CD1c-positive myeloid dendritic cell (primary cell): ENCODE measurements around the gene MAP7D2.
"Not testable (repeated sequence)": the region's sequence is repeated elsewhere in the genome, so short reads cannot be mapped to it uniquely, and the experiment has no call there.

Source experiments
- DNase-seq: peaks from one replicate; pipeline ENCODE4 v3.0.0-alpha.2; 2016; ENCODE audit errors: extremely low spot score

Gene MAP7D2

GRCh38 chrX:20116577-20117240, at the start of gene MAP7D2:
MAP7D2 (minus strand) TSS chrX:20116907; CDS start chrX:20116879, 28 bp downstream.
- DNase-seq = no peak

- DNase-seq = not testable (repeated sequence)
Observed at GRCh38 chrX:20162516-20162915, 45.8 kb upstream of the MAP7D2 start.

GRCh38 chrX:20159797-20160385, 43.2 kb upstream of the MAP7D2 start:
- no peak for DNase-seq

GRCh38 chrX:20151689-20152088, 35.0 kb upstream of the MAP7D2 start:
- no peak for DNase-seq

GRCh38 chrX:20149326-20149725, 32.6 kb upstream of the MAP7D2 start:
- no peak for DNase-seq

GRCh38 chrX:20147561-20147960, 30.9 kb upstream of the MAP7D2 start:
- DNase-seq = peak; percentile 13

- peak; percentile 5 for DNase-seq
Observed at GRCh38 chrX:20144491-20144890, 27.8 kb upstream of the MAP7D2 start.

- DNase-seq = no peak
Observed at GRCh38 chrX:20143561-20143960, 26.9 kb upstream of the MAP7D2 start.

- no peak for DNase-seq
Observed at GRCh38 chrX:20143111-20143510, 26.4 kb upstream of the MAP7D2 start.

- DNase-seq = peak; percentile 96
Observed at GRCh38 chrX:20141281-20142220, 24.8 kb upstream of the MAP7D2 start, which contains the start of gene EIF1AX. EIF1AX (minus strand) TSS chrX:20141838; CDS start chrX:20141640, 198 bp downstream.

- peak; percentile 35 for DNase-seq
Observed at GRCh38 chrX:20140420-20140819, 23.7 kb upstream of the MAP7D2 start.

GRCh38 chrX:20139966-20140365, 23.3 kb upstream of the MAP7D2 start:
- DNase-seq = no peak

GRCh38 chrX:20135944-20136343, 19.2 kb upstream of the MAP7D2 start:
- DNase-seq = no peak

GRCh38 chrX:20132666-20133065, 16.0 kb upstream of the MAP7D2 start:
- peak; percentile 29 for DNase-seq

GRCh38 chrX:20130357-20130756, 13.7 kb upstream of the MAP7D2 start:
- no peak for DNase-seq

- no peak for DNase-seq
Observed at GRCh38 chrX:20129547-20129946, 12.8 kb upstream of the MAP7D2 start.

GRCh38 chrX:20128670-20129069, 12.0 kb upstream of the MAP7D2 start:
- DNase-seq = peak; percentile 8

- DNase-seq = not testable (repeated sequence)
Observed at GRCh38 chrX:20127440-20127839, 10.7 kb upstream of the MAP7D2 start.

GRCh38 chrX:20126833-20127232, 10.1 kb upstream of the MAP7D2 start:
- not testable (repeated sequence) for DNase-seq

GRCh38 chrX:20124964-20125363, 8.3 kb upstream of the MAP7D2 start:
- no peak for DNase-seq

GRCh38 chrX:20118065-20118824, 1.5 kb upstream of the MAP7D2 start:
- no peak for DNase-seq
